Astrocyte of the spinal cord (primary cell): ENCODE results near the gene UBE2E2.
"Not testable (repeated sequence)": the region's sequence is repeated elsewhere in the genome, so short reads cannot be mapped to it uniquely, and the experiment has no call there.

Experiments
- DNase-seq: peaks from one replicate; pipeline ENCODE4 v3.0.0; 2011; ENCODE audit warnings: low read depth, low spot score
- H3K4me3 ChIP-seq: 2 replicates; pipeline ENCODE4 v1.5.1; 2011; ENCODE audit warnings: low read depth, mild to moderate bottlenecking, low read length, moderate library complexity
- CTCF ChIP-seq: IDR thresholded peaks from 2 replicates; pipeline ENCODE4 v1.5.1; 2012; ENCODE audit warnings: low read depth, mild to moderate bottlenecking, low read length, inconsistent platforms
- in situ Hi-C: cut with HindIII; loops from 2 replicates; pipeline ENCODE4 v1.10.0; 2017; ENCODE audit warnings: low sequenced_read_pairs

UBE2E2 gene

GRCh38 chr3:23333633-23334032 is 130.5 kb downstream of the UBE2E2 start:
- H3K4me3 ChIP-seq: no peak overlapping the region
- DNase-seq: no peak
- no peak for TF ChIP-seq CTCF
- in situ Hi-C loops: no loop called here

- H3K4me3 ChIP-seq, in situ Hi-C loops, DNase-seq: not testable (repeated sequence)
These were observed 133.7 kb downstream of the UBE2E2 start for GRCh38 chr3:23336853-23337252.

- DNase-seq: no peak
- no peak for TF ChIP-seq CTCF
- H3K4me3 ChIP-seq: no peak overlapping the region
- in situ Hi-C loops: no loop called here
These were observed 138.2 kb downstream of the UBE2E2 start for GRCh38 chr3:23341147-23341838.

GRCh38 chr3:23342343-23342742 is 139.2 kb downstream of the UBE2E2 start:
- TF ChIP-seq CTCF: no peak
- in situ Hi-C loops: no loop called here
- no peak overlapping the region for H3K4me3 ChIP-seq

GRCh38 chr3:23343509-23343908 is 140.4 kb downstream of the UBE2E2 start:
- in situ Hi-C loops: no loop called here
- no peak for DNase-seq
- no peak overlapping the region for H3K4me3 ChIP-seq
- TF ChIP-seq CTCF: no peak

More at GRCh38 chr3:23342343-23342742, 139.2 kb downstream of the UBE2E2 start:
- DNase-seq: no peak

- in situ Hi-C loops: no loop called here
- no peak overlapping the region for H3K4me3 ChIP-seq
- TF ChIP-seq CTCF: no peak
- no peak for DNase-seq
These were observed 141.8 kb downstream of the UBE2E2 start for GRCh38 chr3:23344886-23345285.

- DNase-seq, H3K4me3 ChIP-seq, in situ Hi-C loops: not testable (repeated sequence)
These were observed 146.3 kb downstream of the UBE2E2 start for GRCh38 chr3:23349444-23349843.

- in situ Hi-C loops: no loop called here
- DNase-seq: no peak
- TF ChIP-seq CTCF: no peak
These were observed 153.0 kb downstream of the UBE2E2 start for GRCh38 chr3:23356169-23356568.

More at GRCh38 chr3:23356169-23356568, 153.0 kb downstream of the UBE2E2 start:
- H3K4me3 ChIP-seq: no peak overlapping the region
